ENCODE data around the gene SOWAHB. TPM values are rescaled to one million over a fixed set of nuclear protein-coding genes. Genes with fewer than 3 reads are reported as not detected.

The SOWAHB gene
- total and polyA plus RNA-seq, 2 of the 8 experiments (the other 6 are each of a cell fraction or from before 2014, with no cell fraction given): 0.15 to 0.65 TPM

- H4K91ac ChIP-seq (replicated peaks; ENCODE audit: insufficient read length, low read length): no peak overlapping the region
- no peak overlapping the region for H2BK15ac ChIP-seq (ENCODE audit: low read length)
- no peak overlapping the region for H2BK120ac ChIP-seq (replicated peaks; ENCODE audit: low read depth, low read length)
- no peak for FAIRE-seq
- no peak overlapping the region for H3K56ac ChIP-seq (replicated peaks; ENCODE audit: insufficient read length, low read depth, low read length)
- H3K9me3 ChIP-seq (ENCODE audit: insufficient read depth in 2 of 2, low read depth in 1 of 2, low read length in 1 of 2): no peaks in the 10 kb centered on the region; a peak in 1 of 4 replicates
- TF ChIP-seq PHF8 (conservative IDR thresholded peaks at IDR 0.05; ENCODE audit: low read depth, low read length): no peak
- no peak for TF ChIP-seq RXRA (IDR thresholded peaks at IDR 0.05; ENCODE audit: insufficient read depth, low read depth, low read length)
- TF ChIP-seq JUND (IDR thresholded peaks at IDR 0.05; ENCODE audit: low read length): no peak
- no peak for TF ChIP-seq TCF12 (IDR thresholded peaks at IDR 0.05; ENCODE audit: low read depth, low read length)
- TF ChIP-seq CBX8 (IDR thresholded peaks at IDR 0.05; ENCODE audit: borderline replicate concordance, low read depth, low read length): no peak
- no peak overlapping the region for H2AK5ac ChIP-seq (ENCODE audit: low read depth, low read length)
- no peak overlapping the region for H3K23ac ChIP-seq (ENCODE audit: insufficient read length)
- H4K5ac ChIP-seq (ENCODE audit: insufficient read length, low read depth, low read length): no peak overlapping the region
- H3K9ac ChIP-seq (replicated peaks in 1 of 4; ENCODE audit: extremely low read depth in 1 of 4, low read depth in 3 of 4, low read length in 3 of 4): no peak overlapping the region
- H3K27ac ChIP-seq (ENCODE audit: low read depth, low read length): no peak overlapping the region
- WGBS, 2 experiments (ENCODE audit: extremely low coverage in 1 of 2, insufficient coverage in 1 of 2, insufficient read length in 1 of 2, insufficient replicate concordance in 2 of 2, low coverage in 1 of 2, low lambda C conversion rate in 2 of 2, missing lambda C conversion rate in 1 of 2): 79% methylated on average over 6 of the region's 6 CpGs; no CpG with 5 or more reads in 1 of the 2 experiments
- H3K18ac ChIP-seq (ENCODE audit: extremely low read depth, low read length): no peak overlapping the region
- POLR2A ChIA-PET (ENCODE audit: partially characterized antibody): no interaction called here
- H4K8ac ChIP-seq (ENCODE audit: extremely low read depth, insufficient read depth, low read length): no peak overlapping the region
- H2BK5ac ChIP-seq (ENCODE audit: low read depth, low read length): no peak overlapping the region
- H4K20me1 ChIP-seq (replicated peaks in 1 of 2; ENCODE audit: control insufficient read depth in 1 of 2, insufficient read depth in 2 of 2, low read length in 2 of 2): no peaks in the 10 kb centered on the region
- no peak overlapping the region for H3K4me3 ChIP-seq (ENCODE audit: extremely low read depth in 1 of 4, insufficient read depth in 2 of 4, low read depth in 3 of 4, low read length in 4 of 4)
- no peak overlapping the region for H3K4me2 ChIP-seq (ENCODE audit: insufficient read depth in 1 of 2, low read depth in 2 of 2, low read length in 2 of 2)
- no peak overlapping the region for H2BK20ac ChIP-seq (ENCODE audit: low read length)
- no peaks in the 10 kb centered on the region for H3K36me3 ChIP-seq (ENCODE audit: control insufficient read depth in 2 of 4, insufficient read depth in 4 of 4, low read length in 3 of 4)
- H3K4ac ChIP-seq (replicated peaks; ENCODE audit: insufficient read length, low read depth, low read length): no peak overlapping the region
- H3K23me2 ChIP-seq (ENCODE audit: low read depth, low read length): peaks cover 16% of the 10 kb centered on the region; the same call in 1 of the 2 replicates
- no peak overlapping the region for H3K14ac ChIP-seq (ENCODE audit: insufficient read length)
- no peaks in the 10 kb centered on the region for H3K79me1 ChIP-seq (ENCODE audit: low read depth, low read length)
- no peak overlapping the region for H2BK12ac ChIP-seq (ENCODE audit: low read depth, low read length)
- no peak for DNase-seq (ENCODE audit: low read depth in 1 of 2, low spot score in 2 of 2)
- CTCF ChIA-PET (ENCODE audit: partially characterized antibody): interaction anchor here (0.7 to 2.6 kb wide), 6 partner anchors 9 to 465 kb away, joined by 3 to 13 read pairs (median 3); no protein-coding TSS in a partner anchor
- no peaks in the 10 kb centered on the region for H3K79me2 ChIP-seq (ENCODE audit: control insufficient read depth in 1 of 2, insufficient read depth in 2 of 2, low read length in 2 of 2)
- H2AFZ ChIP-seq (ENCODE audit: low read length): no peak overlapping the region
- H3K4me1 ChIP-seq (replicated peaks in 1 of 4; ENCODE audit: control insufficient read depth in 3 of 4, insufficient read depth in 4 of 4, low read length in 3 of 4): peaks cover 0 to 2% (median 2%) of the 10 kb centered on the region in 4 experiments; a peak in 5 of 7 replicates
- peaks cover 20 to 49% (median 43%) of the 10 kb centered on the region in 4 experiments for H3K27me3 ChIP-seq (replicated peaks in 1 of 4; ENCODE audit: control insufficient read depth in 3 of 4, extremely low read depth in 1 of 4, insufficient read depth in 3 of 4, low read length in 3 of 4)
Observed at GRCh38 chr4:76894537-76895255, 3.2 kb downstream of the SOWAHB start.

Data from H1 (cell line).